Calu3 (cell line): Measurements from ENCODE around the gene C12orf75. TPM values are rescaled to one million over a fixed set of nuclear protein-coding genes. Genes with fewer than 3 reads are reported as not detected.

Source experiments
- BruUV-seq: library from RNA; stranded (reverse); fragments of 400-500 nt; replicated peaks from 2 replicates; lab custom pipeline; 2021; lab: Mats Ljungman, UMichigan
- CTCF ChIA-PET: fragments of 300-600 bp; sonication (Branson Sonifier 250); formaldehyde crosslinking; loops from one replicate; lab custom pipeline; 2022; ENCODE audit warnings: antibody characterized with exemption; lab: Charles Lee
- DNase-seq: peaks from one replicate; pipeline ENCODE4 v3.0.0; 2022
- H3K27ac Mint-ChIP-seq: one replicate; pipeline ENCODE4 v1.8.0; 2022; ENCODE audit warnings: mixed read lengths; ENCODE audit not compliant: unreplicated experiment
- H3K27me3 Mint-ChIP-seq: one replicate; pipeline ENCODE4 v1.8.0; 2022; ENCODE audit warnings: mixed read lengths; ENCODE audit not compliant: unreplicated experiment
- H3K36me3 Mint-ChIP-seq: one replicate; pipeline ENCODE4 v1.8.0; 2022; ENCODE audit warnings: mild to moderate bottlenecking, moderate library complexity, mixed read lengths; ENCODE audit not compliant: insufficient read depth, unreplicated experiment
- H3K4me1 Mint-ChIP-seq: one replicate; pipeline ENCODE4 v1.8.0; 2022; ENCODE audit warnings: mild to moderate bottlenecking, low read depth, mixed read lengths; ENCODE audit not compliant: unreplicated experiment
- H3K4me3 Mint-ChIP-seq: one replicate; pipeline ENCODE4 v1.8.0; 2022; ENCODE audit warnings: mild to moderate bottlenecking, low read depth, moderate library complexity, mixed read lengths; ENCODE audit not compliant: unreplicated experiment
- H3K9me3 Mint-ChIP-seq: one replicate; pipeline ENCODE4 v1.8.0; 2022; ENCODE audit warnings: low read depth, mixed read lengths; ENCODE audit not compliant: unreplicated experiment
- CTCF ChIP-seq: fragments of 200-600 bp; IDR thresholded peaks from one replicate; pipeline ENCODE4 v1.8.0; 2022; ENCODE audit warnings: antibody characterized with exemption; ENCODE audit not compliant: unreplicated experiment
- intact Hi-C: fragments of 100-400 bp; cut with micrococcal nuclease; formaldehyde crosslinking; loops from one replicate; pipeline ENCODE4 v1.10.0; 2022; ENCODE audit not compliant: unreplicated experiment
- total RNA-seq: library from RNA; stranded (reverse); gene quantifications from 2 replicates; pipeline ENCODE4 v1.2.3, GENCODE V29; 2022

C12orf75 gene
- total RNA-seq, 1 experiment from 2014 or later: 363 TPM

- H3K27ac Mint-ChIP-seq: no peak overlapping the region
- no peak overlapping the region for H3K4me3 Mint-ChIP-seq
- no peak for DNase-seq
- H3K27me3 Mint-ChIP-seq: no peaks in the 10 kb centered on the region
- no TSS peak for BruUV-seq
- no peaks in the 10 kb centered on the region for H3K36me3 Mint-ChIP-seq
- CTCF ChIA-PET: no interaction called here
- intact Hi-C loops: no loop called here
- no peaks in the 10 kb centered on the region for H3K9me3 Mint-ChIP-seq
- no peak for TF ChIP-seq CTCF
- no peaks in the 10 kb centered on the region for H3K4me1 Mint-ChIP-seq
Observed at GRCh38 chr12:105391231-105391630, 60.7 kb downstream of the C12orf75 start.

DNA sequence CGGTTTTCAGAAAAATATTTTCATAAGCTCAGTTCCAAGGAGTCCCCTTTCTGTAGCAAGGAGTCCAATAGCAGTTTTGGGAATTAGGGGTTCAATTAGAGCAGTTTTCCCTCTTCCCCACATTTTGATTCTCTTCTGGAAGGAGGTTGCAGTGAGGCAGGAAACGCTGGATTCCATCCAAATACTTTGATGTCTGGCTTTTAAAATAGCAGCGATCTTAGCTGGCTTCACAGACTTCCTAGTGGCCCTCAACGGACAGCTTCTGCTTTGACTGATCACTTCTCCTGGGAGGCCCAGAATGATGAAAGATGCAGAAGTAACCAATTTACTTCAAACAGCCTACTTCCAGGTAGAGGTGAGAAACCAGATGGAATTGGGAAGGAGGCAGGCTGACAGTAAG, 63.1 kb downstream of the C12orf75 start:
- CTCF ChIA-PET: interaction anchor here (0.6 kb wide), 1 partner anchor 716 kb away, joined by 5 read pairs; no protein-coding TSS in a partner anchor
- Mint-ChIP-seq H3K4me1 (no peaks in the 10 kb centered on the region), H3K27me3 (no peaks in the 10 kb centered on the region)

DNA sequence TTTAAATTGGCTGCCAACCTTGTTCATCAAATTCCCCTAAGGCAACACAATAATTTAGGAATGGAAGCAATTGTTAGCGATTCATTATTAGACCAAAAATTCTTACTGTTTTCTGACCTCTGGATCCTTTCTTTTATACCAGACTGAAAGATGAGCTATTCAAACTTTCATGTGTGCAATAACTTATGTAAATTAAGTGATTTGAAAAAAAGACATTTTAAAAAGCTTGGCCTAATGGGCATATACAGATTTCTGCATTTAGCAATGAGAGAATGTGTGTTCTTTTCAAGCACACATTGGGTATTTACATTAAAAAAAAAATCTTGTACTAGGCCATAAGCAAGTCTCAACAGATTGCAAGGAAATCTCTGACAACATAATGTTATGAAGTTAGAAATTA, 65.5 kb downstream of the C12orf75 start:
- CTCF ChIA-PET: no interaction called here

More for the DNA sequence above, 63.1 kb downstream of the C12orf75 start:
- intact Hi-C loops: no loop called here
- Mint-ChIP-seq H3K27ac (no peak overlapping the region), H3K36me3 (no peaks in the 10 kb centered on the region), H3K4me3 (no peak overlapping the region), H3K9me3 (peaks cover 5% of the 10 kb centered on the region)
- BruUV-seq: no TSS peak
- DNase-seq: no peak
- no peak for TF ChIP-seq CTCF

DNA sequence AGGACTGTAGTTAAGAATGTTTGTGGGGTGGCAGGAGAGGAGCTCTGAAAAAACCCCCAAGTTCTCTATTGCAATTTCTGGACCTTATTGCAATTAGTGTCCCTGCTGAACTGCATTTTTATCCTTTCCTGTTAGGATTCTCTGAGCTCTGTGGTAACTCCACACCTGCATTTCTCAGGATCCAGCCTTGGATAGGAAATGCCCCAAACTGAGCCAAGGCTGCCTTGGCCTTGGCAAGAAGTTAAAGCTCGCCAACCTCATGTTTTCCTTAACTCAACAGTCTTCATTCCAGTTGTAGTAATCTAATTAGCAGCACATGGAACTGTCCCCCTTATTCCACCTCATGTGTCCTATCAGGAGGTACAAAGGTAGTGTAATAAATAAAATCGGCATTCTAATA, 66.5 kb downstream of the C12orf75 start:
- Mint-ChIP-seq H3K27ac (no peak overlapping the region), H3K4me3 (no peak overlapping the region), H3K27me3 (no peaks in the 10 kb centered on the region), H3K4me1 (no peaks in the 10 kb centered on the region), H3K9me3 (peaks cover 9% of the 10 kb centered on the region), H3K36me3 (no peaks in the 10 kb centered on the region)
- intact Hi-C loops: no loop called here
- no TSS peak for BruUV-seq
- no peak for DNase-seq
- TF ChIP-seq CTCF: no peak
- CTCF ChIA-PET: interaction anchor here (0.6 kb wide), 1 partner anchor 257 kb away, joined by 3 read pairs; no protein-coding TSS in a partner anchor

More for the DNA sequence above, 65.5 kb downstream of the C12orf75 start:
- no peak for DNase-seq
- intact Hi-C loops: no loop called here
- no peaks in the 10 kb centered on the region for H3K4me1 Mint-ChIP-seq
- H3K27me3 Mint-ChIP-seq: no peaks in the 10 kb centered on the region
- H3K4me3 Mint-ChIP-seq: no peak overlapping the region
- no peaks in the 10 kb centered on the region for H3K36me3 Mint-ChIP-seq
- TF ChIP-seq CTCF: no peak
- H3K27ac Mint-ChIP-seq: no peak overlapping the region
- no TSS peak for BruUV-seq
- peaks cover 9% of the 10 kb centered on the region for H3K9me3 Mint-ChIP-seq
